Mucosa of rectum (tissue), 2 donors: ENCODE data around the gene RNF113A.
"Not testable (repeated sequence)": the region's sequence is repeated elsewhere in the genome, so short reads cannot be mapped to it uniquely, and the experiment has no call there.

ENCODE experiments used
- H3K27ac ChIP-seq, 2 donors: one replicate each; pipeline ENCODE4 v1.7.0; 2013; ENCODE audit warnings: inconsistent platforms in 2 of 2, low read depth in 2 of 2, low read length in 2 of 2
- H3K27me3 ChIP-seq, 2 donors: one replicate each; pipeline ENCODE4 v1.7.0; 2013; ENCODE audit warnings: low read length in 2 of 2; ENCODE audit not compliant: control insufficient read depth in 2 of 2, insufficient read depth in 2 of 2
- H3K36me3 ChIP-seq, 2 donors: one replicate each; pipeline ENCODE4 v1.7.0; 2013; ENCODE audit warnings: low read length in 2 of 2; ENCODE audit not compliant: control insufficient read depth in 2 of 2, insufficient read depth in 2 of 2
- H3K4me1 ChIP-seq, 2 donors: one replicate each; pipeline ENCODE4 v1.7.0; 2013; ENCODE audit warnings: low read length in 2 of 2, mild to moderate bottlenecking in 1 of 2; ENCODE audit not compliant: control insufficient read depth in 2 of 2, insufficient read depth in 2 of 2
- H3K4me3 ChIP-seq, 2 donors: one replicate each; pipeline ENCODE4 v1.7.0; 2013; ENCODE audit warnings: low read length in 2 of 2
- H3K9ac ChIP-seq, 2 donors: one replicate each; pipeline ENCODE4 v1.7.0; 2013; ENCODE audit warnings: low read length in 2 of 2, low read depth in 1 of 2, mild to moderate bottlenecking in 1 of 2
- H3K9me3 ChIP-seq, 2 donors: one replicate each; pipeline ENCODE4 v1.7.0; 2013; ENCODE audit warnings: low read length in 2 of 2; ENCODE audit not compliant: control insufficient read depth in 2 of 2
- donor health status: healthy.
- donor health status: Normal muscosa, but diverticular disease.

The RNF113A gene

DNA sequence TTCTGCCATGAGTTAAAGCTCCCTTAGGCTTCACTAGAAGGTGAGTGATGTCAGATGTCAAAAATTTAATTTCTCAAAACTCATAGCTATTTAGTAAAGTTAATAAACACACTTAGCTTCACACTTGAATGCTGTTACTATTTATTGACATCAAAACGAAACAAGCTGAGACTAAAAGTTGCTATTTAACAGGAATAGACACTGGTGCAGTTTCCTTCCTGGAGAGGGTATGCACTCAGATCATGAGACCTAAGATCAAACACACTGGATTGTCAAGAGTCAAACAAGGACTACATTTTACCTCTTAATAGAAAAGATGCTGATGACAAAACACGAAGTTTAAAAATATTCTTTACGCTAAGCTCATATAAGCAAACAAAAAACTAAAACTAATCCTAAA lies 37.6 kb downstream of the RNF113A start:
- Histone ChIP-seq H3K4me1 (no peaks in the 10 kb centered on the region), H3K9ac (no peak overlapping the region), H3K27ac (no peak overlapping the region), H3K36me3 (peaks cover 4 to 30% of the 10 kb centered on the region in 2 donors), H3K27me3 (no peaks in the 10 kb centered on the region), H3K4me3 (no peak overlapping the region), H3K9me3 (no peaks in the 10 kb centered on the region)

GRCh38 chrX:119828446-119828845 lies 43.1 kb downstream of the RNF113A start:
- Histone ChIP-seq H3K27me3 (no peaks in the 10 kb centered on the region), H3K27ac (no peak overlapping the region), H3K36me3 (peaks cover 0 to 5% of the 10 kb centered on the region in 2 donors), H3K9ac (no peak overlapping the region), H3K4me1 (no peaks in the 10 kb centered on the region), H3K9me3 (no peaks in the 10 kb centered on the region), H3K4me3 (no peak overlapping the region)

GRCh38 chrX:119826399-119826959 lies 45.1 kb downstream of the RNF113A start:
- Histone ChIP-seq H3K27me3 (no peaks in the 10 kb centered on the region), H3K9me3 (no peaks in the 10 kb centered on the region), H3K36me3 (peaks cover 0 to 2% of the 10 kb centered on the region in 2 donors), H3K27ac (no peak overlapping the region), H3K9ac (no peak overlapping the region), H3K4me3 (no peak overlapping the region), H3K4me1 (no peaks in the 10 kb centered on the region)

DNA sequence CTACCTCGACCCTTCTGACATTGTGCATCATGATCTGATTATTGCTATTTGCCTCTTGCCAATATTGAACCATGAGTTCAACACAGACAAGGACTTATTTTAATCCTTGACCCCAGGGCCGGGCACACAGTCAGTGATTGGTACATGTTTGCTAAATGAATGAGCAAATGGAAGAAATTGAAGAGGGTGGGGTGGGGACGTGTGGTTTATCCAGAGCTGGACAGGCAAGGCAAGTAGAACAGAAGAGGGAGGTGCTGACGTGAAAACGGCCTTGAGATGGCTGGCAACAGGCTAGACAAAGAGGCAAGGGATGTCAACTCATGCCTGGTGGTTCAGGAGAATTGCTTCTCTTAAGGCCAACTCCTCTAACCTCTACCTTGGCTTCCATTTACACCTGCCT lies 47.3 kb downstream of the RNF113A start:
- H3K27ac ChIP-seq, H3K9ac ChIP-seq, H3K9me3 ChIP-seq, H3K36me3 ChIP-seq, H3K27me3 ChIP-seq, H3K4me1 ChIP-seq, H3K4me3 ChIP-seq: not testable (repeated sequence)

GRCh38 chrX:119821703-119822102 lies 49.8 kb downstream of the RNF113A start:
- H3K9me3 ChIP-seq, H3K4me3 ChIP-seq, H3K27me3 ChIP-seq, H3K4me1 ChIP-seq, H3K9ac ChIP-seq, H3K27ac ChIP-seq, H3K36me3 ChIP-seq: not testable (repeated sequence)
